PC-3 (cell line): ENCODE measurements around the gene MYH2. TPM values are rescaled to one million over a fixed set of nuclear protein-coding genes. Genes with fewer than 3 reads are reported as not detected.

Experiments used
- ATAC-seq: fragments of 200-7000 bp; cut with Tn5 transposase; 2 replicates; pipeline ENCODE4 v1.9.1; 2020; ENCODE audit warnings: mild to moderate bottlenecking, moderate library complexity
- BruUV-seq: library from RNA; stranded (reverse); fragments of 400-500 nt; replicated peaks from 2 replicates; lab custom pipeline; 2021; lab: Mats Ljungman, UMichigan
- CTCF ChIA-PET: fragments of 300-600 bp; sonication (Branson Sonifier 250); formaldehyde crosslinking; loops from one replicate; lab custom pipeline; 2022; ENCODE audit warnings: antibody characterized with exemption; lab: Charles Lee
- POLR2A ChIA-PET: fragments of 300-600 bp; sonication (Branson Sonifier 250); formaldehyde crosslinking; loops from one replicate; lab custom pipeline; 2022; ENCODE audit warnings: antibody characterized with exemption; ENCODE audit not compliant: unreplicated experiment; lab: Charles Lee
- DNase-seq: peaks from one replicate; pipeline ENCODE4 v3.0.0-alpha.2; 2015
- H2AFZ ChIP-seq: fragments of 300-600 bp; sonication (generic); 2 replicates; pipeline ENCODE4 v1.6.0; 2016; ENCODE audit warnings: antibody characterized with exemption, low read length
- H3F3A ChIP-seq: fragments of 300-600 bp; sonication (generic); one replicate; pipeline ENCODE4 v1.6.0; 2017; ENCODE audit warnings: antibody characterized with exemption, low read length, control low read depth, mild to moderate bottlenecking; ENCODE audit not compliant: unreplicated experiment
- H3K27ac ChIP-seq: fragments of 300-600 bp; sonication (generic); 2 replicates; pipeline ENCODE4 v1.5.1; 2016; ENCODE audit warnings: mild to moderate bottlenecking, low read length
- H3K27me3 ChIP-seq: fragments of 300-600 bp; sonication (generic); 2 replicates; pipeline ENCODE4 v1.6.1; 2016; ENCODE audit warnings: low read length, mixed read lengths
- H3K36me3 ChIP-seq: fragments of 300-600 bp; sonication (generic); 2 replicates; pipeline ENCODE4 v1.6.1; 2016; ENCODE audit warnings: low read depth, mixed run types, low read length, mixed read lengths
- H3K4me1 ChIP-seq: fragments of 300-600 bp; sonication (generic); 2 replicates; pipeline ENCODE4 v1.5.1; 2016; ENCODE audit warnings: low read length; ENCODE audit not compliant: insufficient read depth
- H3K4me2 ChIP-seq: fragments of 300-600 bp; sonication (generic); 2 replicates; pipeline ENCODE4 v1.6.0; 2016; ENCODE audit warnings: low read length
- H3K4me3 ChIP-seq: fragments of 300-600 bp; sonication (generic); 2 replicates; pipeline ENCODE4 v1.5.1; 2016; ENCODE audit warnings: mild to moderate bottlenecking, low read length, mixed read lengths
- H3K79me2 ChIP-seq: fragments of 300-600 bp; sonication (generic); 2 replicates; pipeline ENCODE4 v1.6.1; 2017; ENCODE audit warnings: low read length, mixed read lengths
- H3K9ac ChIP-seq: fragments of 300-600 bp; sonication (generic); 2 replicates; pipeline ENCODE4 v1.6.0; 2016; ENCODE audit warnings: mild to moderate bottlenecking, low read length
- H3K9me2 ChIP-seq: fragments of 300-600 bp; sonication (generic); replicated peaks from 2 replicates; pipeline ENCODE4 v1.6.1; 2016; ENCODE audit warnings: mixed run types, low read length, mixed read lengths
- H3K9me3 ChIP-seq: fragments of 300-600 bp; sonication (generic); 2 replicates; pipeline ENCODE4 v1.6.1; 2016; ENCODE audit warnings: low read length, mixed read lengths
- H4K20me1 ChIP-seq: fragments of 300-600 bp; sonication (generic); 2 replicates; pipeline ENCODE4 v1.6.1; 2016; ENCODE audit warnings: low read length, mixed read lengths
- EZH2 ChIP-seq: fragments of 300-600 bp; sonication (generic); IDR thresholded peaks from one replicate; pipeline ENCODE4 v1.6.1; 2017; ENCODE audit warnings: antibody characterized with exemption, mild to moderate bottlenecking, low read length; ENCODE audit not compliant: unreplicated experiment
- EZH2phosphoT487 ChIP-seq: fragments of 300-600 bp; sonication (generic); IDR thresholded peaks from 2 replicates; pipeline ENCODE4 v1.6.1; 2018; ENCODE audit warnings: mild to moderate bottlenecking, antibody characterized with exemption, low read length, borderline replicate concordance
- intact Hi-C: fragments of 100-400 bp; cut with micrococcal nuclease; formaldehyde crosslinking; loops from 2 replicates; pipeline ENCODE4 v1.9.0; 2023
- total RNA-seq: library from RNA; depleted of rRNA; stranded (reverse); fragments of >200 nt; gene quantifications from 2 replicates; pipeline ENCODE4 v1.2.3, GENCODE V29; 2014
- TF ChIP-seq, protein P1 (sequence below): fragments of 300-600 bp; sonication (generic); conservative IDR thresholded peaks from 2 replicates; pipeline ENCODE4 v1.5.1; 2017; ENCODE audit warnings: antibody characterized with exemption, low read depth, mild to moderate bottlenecking, low read length

Gene MYH2
- total RNA-seq, 1 experiment from 2014 or later: not detected

GRCh38 chr17:10589553-10590145 is 40.2 kb upstream of the MYH2 start:
- peaks cover 42% of the 10 kb centered on the region for H3K27me3 ChIP-seq
- H3K9ac ChIP-seq: no peak overlapping the region
- no TSS peak for BruUV-seq
- intact Hi-C loops: no loop called here
- H3K4me3 ChIP-seq: no peak overlapping the region
- no peak overlapping the region for H2AFZ ChIP-seq
- H3K9me2 ChIP-seq: no peaks in the 10 kb centered on the region
- ATAC-seq: no peak
- no peak overlapping the region for H3K27ac ChIP-seq
- H3K79me2 ChIP-seq: no peaks in the 10 kb centered on the region
- H4K20me1 ChIP-seq: no peaks in the 10 kb centered on the region
- no peak for DNase-seq
- H3K4me2 ChIP-seq: no peak overlapping the region
- ChIA-PET CTCF (no interaction called here), POLR2A (no interaction called here)
- TF ChIP-seq EZH2phosphoT487: no peak
- H3K36me3 ChIP-seq: no peaks in the 10 kb centered on the region
- no peaks in the 10 kb centered on the region for H3K4me1 ChIP-seq
- no peaks in the 10 kb centered on the region for H3K9me3 ChIP-seq
- H3F3A ChIP-seq: no peaks in the 10 kb centered on the region

GRCh38 chr17:10585529-10585928 is 36.1 kb upstream of the MYH2 start:
- H3K36me3 ChIP-seq: no peaks in the 10 kb centered on the region
- H3K79me2 ChIP-seq: no peaks in the 10 kb centered on the region
- no peaks in the 10 kb centered on the region for H3K9me3 ChIP-seq
- no peaks in the 10 kb centered on the region for H4K20me1 ChIP-seq
- no peak for TF ChIP-seq EZH2
- no peak for TF ChIP-seq EZH2phosphoT487
- TF ChIP-seq, protein P1, sequence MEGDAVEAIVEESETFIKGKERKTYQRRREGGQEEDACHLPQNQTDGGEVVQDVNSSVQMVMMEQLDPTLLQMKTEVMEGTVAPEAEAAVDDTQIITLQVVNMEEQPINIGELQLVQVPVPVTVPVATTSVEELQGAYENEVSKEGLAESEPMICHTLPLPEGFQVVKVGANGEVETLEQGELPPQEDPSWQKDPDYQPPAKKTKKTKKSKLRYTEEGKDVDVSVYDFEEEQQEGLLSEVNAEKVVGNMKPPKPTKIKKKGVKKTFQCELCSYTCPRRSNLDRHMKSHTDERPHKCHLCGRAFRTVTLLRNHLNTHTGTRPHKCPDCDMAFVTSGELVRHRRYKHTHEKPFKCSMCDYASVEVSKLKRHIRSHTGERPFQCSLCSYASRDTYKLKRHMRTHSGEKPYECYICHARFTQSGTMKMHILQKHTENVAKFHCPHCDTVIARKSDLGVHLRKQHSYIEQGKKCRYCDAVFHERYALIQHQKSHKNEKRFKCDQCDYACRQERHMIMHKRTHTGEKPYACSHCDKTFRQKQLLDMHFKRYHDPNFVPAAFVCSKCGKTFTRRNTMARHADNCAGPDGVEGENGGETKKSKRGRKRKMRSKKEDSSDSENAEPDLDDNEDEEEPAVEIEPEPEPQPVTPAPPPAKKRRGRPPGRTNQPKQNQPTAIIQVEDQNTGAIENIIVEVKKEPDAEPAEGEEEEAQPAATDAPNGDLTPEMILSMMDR: no peak
- H3K4me3 ChIP-seq: no peak overlapping the region
- no peak for DNase-seq
- intact Hi-C loops: no loop called here
- H3K4me1 ChIP-seq: no peaks in the 10 kb centered on the region
- peaks cover 43% of the 10 kb centered on the region for H3K27me3 ChIP-seq
- no peaks in the 10 kb centered on the region for H3F3A ChIP-seq
- H3K9ac ChIP-seq: no peak overlapping the region
- no peak overlapping the region for H3K27ac ChIP-seq
- ChIA-PET CTCF (no interaction called here), POLR2A (no interaction called here)
- no peak for ATAC-seq
- no peak overlapping the region for H3K4me2 ChIP-seq
- BruUV-seq: no TSS peak
- H2AFZ ChIP-seq: no peak overlapping the region
- no peaks in the 10 kb centered on the region for H3K9me2 ChIP-seq

DNA sequence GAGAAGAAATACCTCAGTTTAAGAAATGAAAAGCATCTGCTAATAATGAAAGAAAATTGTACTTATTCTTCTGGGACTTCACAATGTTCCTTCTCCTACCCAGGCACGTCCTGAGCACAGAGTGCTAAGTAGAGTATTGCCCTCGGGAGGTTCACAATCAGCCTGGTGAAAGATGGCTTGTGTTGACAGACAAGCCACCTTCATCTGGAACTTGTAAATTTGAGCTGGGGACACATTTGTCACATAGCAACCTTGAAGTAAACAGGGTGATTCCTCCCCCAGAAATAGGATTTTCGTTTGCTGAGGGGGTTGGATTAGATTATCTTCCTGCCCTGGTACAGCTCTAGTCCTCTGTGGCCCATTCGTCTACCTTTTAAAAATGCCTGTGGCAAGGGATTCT is 34.4 kb upstream of the MYH2 start:
- Histone ChIP-seq H3K9me2 (no peaks in the 10 kb centered on the region), H3K27ac (no peak overlapping the region), H3K79me2 (no peaks in the 10 kb centered on the region), H3K4me1 (no peaks in the 10 kb centered on the region), H3K9me3 (no peaks in the 10 kb centered on the region), H2AFZ (no peak overlapping the region), H3K4me3 (no peak overlapping the region), H3K36me3 (no peaks in the 10 kb centered on the region), H3K4me2 (no peak overlapping the region), H3K9ac (no peak overlapping the region), H3K27me3 (peaks cover 41% of the 10 kb centered on the region), H3F3A (no peaks in the 10 kb centered on the region), H4K20me1 (no peaks in the 10 kb centered on the region)
- BruUV-seq: no TSS peak
- ATAC-seq: no peak
- TF ChIP-seq EZH2phosphoT487 (no peak), EZH2 (no peak)
- TF ChIP-seq, protein P1: no peak
- POLR2A ChIA-PET: no interaction called here
- intact Hi-C loops: no loop called here
- DNase-seq: no peak
- CTCF ChIA-PET: no interaction called here
